ENCODE measurements around the gene UBE2Q1.
A peak's percentile ranks its signal among the peaks of the same experiment; 100 is the strongest.

The UBE2Q1 gene

GRCh38 chr1:154557939-154558719 lies at the start of gene UBE2Q1:
Gene UBE2Q1 (minus strand): TSS chr1:154558662. CDS start chr1:154558553, 109 bp downstream.
- peak; percentile 30 for DNase-seq (ENCODE audit: low spot score)

- DNase-seq (ENCODE audit: low spot score) = peak; percentile 80
Observed at GRCh38 chr1:154607609-154608396, 49.3 kb upstream of the UBE2Q1 start, which contains the start of gene ADAR. Gene ADAR (minus strand): TSS chr1:154608186. CDS start chr1:154608006, 180 bp downstream.

DNA sequence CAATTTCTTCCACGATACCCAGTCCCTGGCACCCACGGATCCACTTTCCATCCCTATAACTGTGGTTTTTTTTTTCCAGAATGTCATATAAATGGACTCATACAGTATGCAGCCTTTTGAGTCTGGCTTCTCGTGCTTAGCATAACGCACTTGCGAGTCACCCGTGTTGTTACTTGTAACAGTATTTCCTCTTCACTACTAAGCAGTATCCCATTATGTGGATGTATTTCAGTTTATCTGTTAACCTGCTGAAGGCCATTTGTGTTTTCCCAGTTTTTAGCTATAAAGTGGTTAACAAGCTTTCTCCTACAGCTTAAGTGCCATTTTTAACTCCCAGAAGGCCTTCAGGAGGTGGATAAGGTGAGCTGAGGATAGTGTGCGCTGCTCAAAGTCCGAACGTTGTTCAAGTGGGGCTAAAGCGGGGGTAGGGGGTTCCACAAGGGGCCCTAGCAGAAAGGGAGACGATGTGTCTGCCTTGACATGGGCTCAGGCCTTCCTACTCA lies 48.7 kb upstream of the UBE2Q1 start:
- DNase-seq (ENCODE audit: low spot score) = no peak

DNA sequence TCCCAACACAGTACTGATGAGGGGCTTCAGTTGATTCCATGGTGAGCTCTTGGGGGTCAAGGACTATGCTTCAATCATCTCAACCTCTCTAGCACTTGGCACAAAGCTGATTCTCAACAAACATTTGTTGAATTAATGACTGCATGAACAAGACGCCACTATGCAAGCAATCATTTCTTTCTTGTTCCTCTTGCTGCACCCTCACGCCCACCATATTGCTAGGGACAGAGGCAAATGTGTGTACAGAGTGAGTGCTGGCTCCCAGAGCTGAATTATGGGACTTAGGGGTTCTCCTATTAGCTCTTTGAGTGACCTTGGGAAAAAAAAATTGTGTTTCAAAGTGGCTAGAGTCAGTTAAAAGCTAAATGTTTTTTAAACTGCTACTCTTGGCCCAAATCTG lies 47.1 kb upstream of the UBE2Q1 start:
- no peak for DNase-seq (ENCODE audit: low spot score)

DNA sequence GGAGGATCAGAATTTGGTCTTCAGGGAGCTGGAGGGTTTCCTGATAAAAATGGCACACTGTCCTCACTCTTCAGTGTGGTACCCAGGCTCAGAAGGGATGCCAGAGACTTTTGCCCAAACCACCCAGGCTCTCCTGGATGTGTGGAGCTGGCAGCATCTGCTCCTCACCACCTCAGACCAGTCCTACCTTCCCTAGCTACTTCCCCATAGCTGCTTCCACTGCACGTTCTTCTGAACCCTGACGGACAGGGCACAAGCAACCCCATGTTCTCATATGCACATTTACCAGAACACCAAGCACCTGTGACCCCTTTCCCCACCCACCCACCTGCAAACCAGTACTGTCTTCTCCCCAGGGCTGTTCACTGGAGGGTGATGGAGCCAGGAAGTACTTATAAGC lies 44.9 kb upstream of the UBE2Q1 start:
- DNase-seq (ENCODE audit: low spot score) = no peak

DNA sequence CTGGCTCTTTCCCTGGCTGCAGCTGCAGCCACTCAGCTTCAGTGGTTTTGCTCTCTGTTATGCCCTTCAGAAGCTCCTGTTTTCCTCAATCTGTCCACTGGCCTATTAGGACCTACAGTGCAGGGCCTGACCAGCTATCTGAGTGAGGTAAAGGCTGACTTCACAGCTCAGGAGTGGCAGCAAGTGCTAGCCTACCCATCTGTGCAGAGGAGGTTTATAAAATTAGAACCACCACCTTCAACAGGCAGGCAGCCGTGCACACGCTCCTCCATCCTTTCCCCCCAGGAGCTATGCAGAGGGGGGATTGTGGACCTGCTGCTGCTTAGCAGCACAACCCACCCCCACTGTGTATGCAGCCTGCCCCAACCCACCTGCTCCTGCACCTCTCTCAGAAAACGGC lies 41.2 kb upstream of the UBE2Q1 start:
- DNase-seq (ENCODE audit: low spot score) = no peak

DNA sequence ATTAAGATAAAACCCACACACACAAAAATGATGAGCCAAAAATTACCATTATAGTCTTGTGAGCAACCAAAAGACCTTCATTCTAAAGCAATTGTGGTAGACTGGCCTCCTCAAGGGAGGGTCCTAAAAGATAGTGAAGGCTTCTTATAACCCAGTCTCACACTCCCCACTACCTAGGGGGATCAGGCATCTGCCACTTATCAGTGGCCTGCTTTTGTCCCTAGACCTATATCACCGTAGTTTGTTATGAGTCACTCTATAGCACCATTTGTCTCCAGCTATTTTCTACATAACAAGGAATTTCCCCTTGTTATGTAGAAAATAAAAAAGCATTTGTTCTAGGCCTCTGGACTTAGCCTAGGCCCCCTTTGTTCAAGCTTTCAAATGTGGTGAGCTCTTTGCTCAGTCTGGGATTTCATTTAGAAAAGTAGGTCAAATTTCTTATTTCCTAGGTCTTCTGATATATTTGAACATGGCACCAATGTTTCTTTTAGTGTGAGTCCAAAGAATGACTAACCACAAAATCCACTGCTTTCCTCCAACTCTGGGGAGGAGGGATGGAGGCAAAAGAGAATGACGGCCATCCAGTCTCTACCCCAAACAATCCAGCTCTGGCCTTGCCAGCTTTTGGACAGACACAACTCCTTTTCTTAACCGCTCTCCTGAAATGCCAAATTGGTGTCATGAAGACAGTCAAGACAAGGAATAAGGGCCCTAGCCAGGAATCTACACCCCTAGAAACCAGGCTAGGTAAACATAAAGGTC lies 40.6 kb upstream of the UBE2Q1 start:
- DNase-seq (ENCODE audit: low spot score) = peak; percentile 52

GRCh38 chr1:154595621-154596020 lies 37.2 kb upstream of the UBE2Q1 start:
- DNase-seq (ENCODE audit: low spot score) = no peak

- DNase-seq (ENCODE audit: low spot score) = no peak
Observed at GRCh38 chr1:154594811-154595210, 36.3 kb upstream of the UBE2Q1 start.

- DNase-seq (ENCODE audit: low spot score) = no peak
Observed at GRCh38 chr1:154593390-154593789, 34.9 kb upstream of the UBE2Q1 start.

GRCh38 chr1:154591206-154591605 lies 32.7 kb upstream of the UBE2Q1 start:
- DNase-seq (ENCODE audit: low spot score) = no peak

GRCh38 chr1:154590756-154591155 lies 32.3 kb upstream of the UBE2Q1 start:
- no peak for DNase-seq (ENCODE audit: low spot score)

GRCh38 chr1:154589780-154590179 lies 31.3 kb upstream of the UBE2Q1 start:
- DNase-seq (ENCODE audit: low spot score) = no peak

DNA sequence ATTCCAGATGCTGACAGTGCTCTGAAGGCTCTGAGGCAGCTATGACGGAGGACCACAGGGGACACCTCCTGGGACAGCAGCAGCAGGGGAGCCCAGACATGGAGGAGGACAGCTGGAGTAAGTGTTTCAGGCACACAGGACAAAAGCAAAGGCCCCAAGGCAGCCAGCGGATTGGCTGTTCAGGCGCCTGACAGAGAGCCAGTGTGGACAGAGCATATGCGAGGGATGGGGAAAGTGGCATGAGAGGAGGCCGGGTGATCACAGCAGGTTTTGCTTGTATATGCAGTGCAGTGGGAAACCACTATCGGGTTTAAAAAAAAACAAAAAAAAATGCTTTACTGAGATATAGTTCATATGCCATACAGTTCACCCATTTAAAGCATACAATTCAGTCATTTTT lies 28.2 kb upstream of the UBE2Q1 start:
- DNase-seq (ENCODE audit: low spot score) = no peak

DNA sequence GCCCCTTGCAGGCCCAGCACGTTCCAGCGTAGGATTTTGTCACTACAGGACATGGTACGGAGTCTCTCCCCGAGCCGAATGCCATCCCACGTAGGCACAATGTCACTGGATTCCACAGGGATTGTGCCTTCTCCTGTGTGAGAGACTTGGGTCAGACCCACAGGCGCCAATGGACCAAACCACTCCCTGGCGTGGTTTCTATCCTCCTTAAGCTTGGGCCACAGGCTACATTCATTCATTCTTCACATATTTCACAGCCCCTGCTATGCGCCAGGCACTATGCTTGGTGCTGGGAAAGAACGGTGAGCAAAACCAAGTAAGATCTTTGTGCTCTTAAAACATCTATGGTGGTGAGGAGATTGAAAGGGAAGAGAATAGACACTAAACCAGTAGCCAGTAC lies 27.8 kb upstream of the UBE2Q1 start:
- no peak for DNase-seq (ENCODE audit: low spot score)

DNA sequence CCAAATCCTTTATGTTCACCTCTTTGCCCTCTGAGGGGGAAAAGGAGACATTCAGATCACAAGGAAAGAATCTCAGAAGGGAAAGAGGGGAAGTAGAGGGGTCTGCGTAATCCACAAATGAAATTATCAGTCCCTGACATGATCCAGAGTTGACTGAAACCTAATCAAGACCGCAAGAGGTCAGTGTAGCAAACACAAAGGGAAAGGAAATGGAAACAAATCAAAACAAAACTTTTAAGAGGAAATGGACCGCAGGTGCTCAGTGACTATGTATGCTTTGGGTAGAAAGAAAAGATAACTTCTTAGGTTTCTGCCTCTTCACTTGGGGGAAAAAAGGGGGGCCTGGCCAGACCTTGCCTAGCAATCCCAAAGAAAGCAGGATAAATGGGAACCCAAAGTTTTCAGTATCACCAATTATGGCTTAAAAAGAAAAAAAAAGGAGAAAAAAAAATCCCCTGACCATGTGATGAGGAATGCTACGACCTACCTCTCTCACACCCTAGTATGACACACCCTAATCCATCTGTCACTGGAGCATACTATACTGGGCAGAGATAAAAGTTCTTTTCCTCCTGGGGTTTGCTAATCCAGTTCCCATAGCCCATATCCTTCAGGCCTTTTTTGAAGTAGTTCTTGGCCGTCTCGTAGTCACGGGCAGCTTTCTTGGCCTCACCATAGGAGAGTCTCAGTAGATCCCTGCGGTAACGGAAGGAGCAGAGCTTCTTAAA lies 26.0 kb upstream of the UBE2Q1 start:
- no peak for DNase-seq (ENCODE audit: low spot score)

DNA sequence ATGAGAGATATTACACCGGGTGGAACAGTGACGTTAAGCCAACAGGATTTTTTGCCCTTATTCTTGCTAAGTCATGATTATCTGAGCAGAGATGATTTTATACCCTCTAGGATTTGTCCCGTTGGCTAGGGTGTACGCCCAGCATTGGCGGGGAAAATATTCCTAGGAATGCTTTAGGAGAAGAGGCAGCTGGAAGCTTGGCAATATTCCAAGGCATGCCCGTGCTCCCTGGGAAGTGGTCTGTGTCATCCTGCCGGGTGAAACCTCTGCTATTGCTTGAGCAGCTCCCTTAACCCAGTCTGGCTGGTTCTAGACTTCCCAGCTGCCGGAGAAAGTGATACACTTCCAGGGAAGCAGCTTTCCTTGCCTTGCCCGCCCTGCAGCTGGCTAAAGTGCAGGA lies 25.3 kb upstream of the UBE2Q1 start:
- no peak for DNase-seq (ENCODE audit: low spot score)

DNA sequence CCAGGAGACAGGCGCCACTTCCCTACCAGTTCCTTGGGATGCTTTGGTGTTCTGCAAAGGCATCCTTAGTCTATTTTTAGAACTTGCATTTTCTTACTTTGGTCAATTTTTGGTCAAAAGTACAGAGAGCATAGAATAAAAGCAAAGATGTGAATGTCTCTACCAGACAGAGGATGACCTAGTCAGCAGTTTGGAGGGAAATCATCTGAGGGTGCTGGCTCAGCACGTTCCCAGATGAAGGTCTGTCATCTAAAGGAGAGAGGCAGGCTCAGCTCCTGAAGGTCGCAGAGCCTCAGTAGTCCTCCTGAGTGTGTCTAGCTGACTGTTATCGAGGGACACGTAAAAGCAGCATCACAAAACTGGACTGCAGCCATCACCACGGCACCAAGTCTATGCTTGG lies 24.4 kb upstream of the UBE2Q1 start:
- no peak for DNase-seq (ENCODE audit: low spot score)

- DNase-seq (ENCODE audit: low spot score) = no peak
Observed at GRCh38 chr1:154581766-154582165, 23.3 kb upstream of the UBE2Q1 start.

DNA sequence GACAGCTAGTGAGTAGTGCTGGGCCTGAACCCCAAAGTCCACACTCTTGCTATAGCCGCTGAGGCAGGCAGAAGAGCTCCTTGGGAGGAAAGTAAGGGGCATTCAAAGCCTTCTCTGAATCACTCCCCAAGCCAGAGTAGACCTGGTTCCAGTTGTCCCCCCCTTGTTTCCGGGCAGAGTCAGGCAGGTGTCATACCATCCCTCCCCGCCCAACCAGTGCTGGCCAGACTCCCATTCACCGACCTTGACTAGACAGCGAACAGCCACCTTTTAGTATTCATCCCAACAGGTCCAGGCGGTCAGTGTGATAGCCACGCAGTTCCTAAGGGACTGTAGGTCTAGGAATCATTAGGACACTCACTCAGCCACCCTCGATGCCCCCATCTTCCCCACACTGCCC lies 20.9 kb upstream of the UBE2Q1 start:
- no peak for DNase-seq (ENCODE audit: low spot score)

DNA sequence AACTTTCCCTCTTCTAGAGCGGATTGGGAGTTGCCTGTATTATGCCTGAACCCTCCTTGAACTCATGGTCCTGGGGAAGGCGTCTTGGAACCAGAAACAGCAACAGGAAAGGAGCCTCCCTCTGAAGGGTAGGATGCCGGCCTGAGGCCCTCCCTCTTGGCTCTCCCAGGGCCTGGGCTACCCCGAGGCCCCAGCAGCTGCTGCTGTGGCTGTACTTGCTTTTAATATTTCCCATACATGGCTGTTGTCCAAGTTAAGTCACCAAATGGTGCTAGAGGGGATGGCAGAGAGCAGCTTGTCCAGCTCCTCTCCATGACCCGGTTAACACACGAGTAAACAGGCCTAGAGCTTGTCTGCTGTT lies 19.6 kb upstream of the UBE2Q1 start:
- no peak for DNase-seq (ENCODE audit: low spot score)

Measured in globus pallidus (tissue), 1 donor.